Astrocyte (in vitro differentiated cells and primary cell): ENCODE measurements around the gene NPRL2. TPM values are rescaled to one million over a fixed set of nuclear protein-coding genes. Genes with fewer than 3 reads are reported as not detected.

Source experiments
- DNase-seq: peaks from one replicate; pipeline ENCODE4 v3.0.0-alpha.2; 2010; ENCODE audit warnings: low read depth
- FAIRE-seq: peaks from 2 replicates; lab custom pipeline; 2011; peaks lifted over from hg19 to GRCh38; lab: Jason Lieb, UNC
- H2AFZ ChIP-seq: 2 replicates; pipeline ENCODE4 v1.6.0; 2012; ENCODE audit warnings: low read depth, low read length, inconsistent platforms
- H3K27ac ChIP-seq: 2 replicates; pipeline ENCODE4 v1.5.1; 2011; ENCODE audit warnings: low read depth, low read length, inconsistent platforms
- H3K27me3 ChIP-seq: 2 replicates; pipeline ENCODE4 v1.6.0; 2011; ENCODE audit warnings: low read length, inconsistent platforms; ENCODE audit not compliant: insufficient read depth
- H3K36me3 ChIP-seq: 2 replicates; pipeline ENCODE4 v1.5.1; 2011; ENCODE audit warnings: low read length, inconsistent platforms; ENCODE audit not compliant: insufficient read depth
- H3K4me1 ChIP-seq: 2 replicates; pipeline ENCODE4 v1.5.1; 2011; ENCODE audit warnings: low read length, inconsistent platforms; ENCODE audit not compliant: insufficient read depth
- H3K4me2 ChIP-seq: 2 replicates; pipeline ENCODE4 v1.6.0; 2012; ENCODE audit warnings: low read length, inconsistent platforms
- H3K4me3 ChIP-seq: 2 replicates; pipeline ENCODE4 v1.5.1; 2011; ENCODE audit warnings: low read depth, mild to moderate bottlenecking, low read length, inconsistent platforms; ENCODE audit not compliant: insufficient read depth
- H3K79me2 ChIP-seq: 2 replicates; pipeline ENCODE4 v1.6.0; 2012; ENCODE audit warnings: mild to moderate bottlenecking, low read length, inconsistent platforms; ENCODE audit not compliant: insufficient read depth
- H3K9ac ChIP-seq: 2 replicates; pipeline ENCODE4 v1.6.0; 2012; ENCODE audit warnings: mild to moderate bottlenecking, low read length, inconsistent platforms
- H3K9me3 ChIP-seq: 2 replicates; pipeline ENCODE4 v1.5.1; 2012; ENCODE audit warnings: low read depth, mild to moderate bottlenecking, low read length, inconsistent platforms; ENCODE audit not compliant: insufficient read depth
- H4K20me1 ChIP-seq: 2 replicates; pipeline ENCODE4 v1.6.0; 2012; ENCODE audit warnings: low read length, inconsistent platforms; ENCODE audit not compliant: insufficient read depth
- H3K27ac Mint-ChIP-seq: one replicate; pipeline ENCODE4 v1.8.0; 2021; ENCODE audit warnings: mild to moderate bottlenecking, mixed read lengths; ENCODE audit not compliant: unreplicated experiment
- H3K27me3 Mint-ChIP-seq: one replicate; pipeline ENCODE4 v1.8.0; 2021; ENCODE audit warnings: low read depth, mixed read lengths; ENCODE audit not compliant: unreplicated experiment
- H3K36me3 Mint-ChIP-seq: one replicate; pipeline ENCODE4 v1.8.0; 2021; ENCODE audit warnings: low read depth, mixed read lengths; ENCODE audit not compliant: unreplicated experiment
- H3K4me1 Mint-ChIP-seq: one replicate; pipeline ENCODE4 v1.8.0; 2021; ENCODE audit warnings: low read depth, mixed read lengths; ENCODE audit not compliant: unreplicated experiment
- H3K4me3 Mint-ChIP-seq: one replicate; pipeline ENCODE4 v1.8.0; 2021; ENCODE audit warnings: mild to moderate bottlenecking, moderate library complexity, mixed read lengths; ENCODE audit not compliant: unreplicated experiment
- H3K9me3 Mint-ChIP-seq: one replicate; pipeline ENCODE4 v1.8.0; 2021; ENCODE audit warnings: mild to moderate bottlenecking, mixed read lengths; ENCODE audit not compliant: unreplicated experiment
- EZH2 ChIP-seq: IDR thresholded peaks from 2 replicates; pipeline ENCODE4 v1.6.1; 2012; ENCODE audit warnings: mild to moderate bottlenecking, low read length, inconsistent platforms; ENCODE audit not compliant: insufficient read depth
- total RNA-seq: library from RNA; stranded (reverse); gene quantifications from 2 replicates; pipeline ENCODE4 v1.2.1, GENCODE V29; 2021
- TF ChIP-seq, protein P1 (sequence below): IDR thresholded peaks from 2 replicates; pipeline ENCODE4 v1.5.1; 2011; ENCODE audit warnings: low read depth, mild to moderate bottlenecking, inconsistent platforms, low read length, moderate library complexity; ENCODE audit not compliant: insufficient read depth

NPRL2 gene
- total RNA-seq, 1 donor from 2014 or later: 15.7 TPM

GRCh38 chr3:50297384-50297775 lies 53.2 kb downstream of the NPRL2 start:
- Mint-ChIP-seq H3K27ac (no peak overlapping the region), H3K27me3 (no peaks in the 10 kb centered on the region), H3K4me1 (peaks cover 11% of the 10 kb centered on the region), H3K9me3 (no peaks in the 10 kb centered on the region), H3K36me3 (no peaks in the 10 kb centered on the region), H3K4me3 (no peak overlapping the region)
- FAIRE-seq: no peak
- no peak overlapping the region for H2AFZ ChIP-seq
- no peak overlapping the region for H3K9ac ChIP-seq
- peaks cover 7% of the 10 kb centered on the region for H3K79me2 ChIP-seq
- no peak overlapping the region for H3K27ac ChIP-seq
- no peaks in the 10 kb centered on the region for H3K9me3 ChIP-seq
- peaks cover 22% of the 10 kb centered on the region for H3K4me1 ChIP-seq
- TF ChIP-seq EZH2: no peak
- TF ChIP-seq, protein P1, sequence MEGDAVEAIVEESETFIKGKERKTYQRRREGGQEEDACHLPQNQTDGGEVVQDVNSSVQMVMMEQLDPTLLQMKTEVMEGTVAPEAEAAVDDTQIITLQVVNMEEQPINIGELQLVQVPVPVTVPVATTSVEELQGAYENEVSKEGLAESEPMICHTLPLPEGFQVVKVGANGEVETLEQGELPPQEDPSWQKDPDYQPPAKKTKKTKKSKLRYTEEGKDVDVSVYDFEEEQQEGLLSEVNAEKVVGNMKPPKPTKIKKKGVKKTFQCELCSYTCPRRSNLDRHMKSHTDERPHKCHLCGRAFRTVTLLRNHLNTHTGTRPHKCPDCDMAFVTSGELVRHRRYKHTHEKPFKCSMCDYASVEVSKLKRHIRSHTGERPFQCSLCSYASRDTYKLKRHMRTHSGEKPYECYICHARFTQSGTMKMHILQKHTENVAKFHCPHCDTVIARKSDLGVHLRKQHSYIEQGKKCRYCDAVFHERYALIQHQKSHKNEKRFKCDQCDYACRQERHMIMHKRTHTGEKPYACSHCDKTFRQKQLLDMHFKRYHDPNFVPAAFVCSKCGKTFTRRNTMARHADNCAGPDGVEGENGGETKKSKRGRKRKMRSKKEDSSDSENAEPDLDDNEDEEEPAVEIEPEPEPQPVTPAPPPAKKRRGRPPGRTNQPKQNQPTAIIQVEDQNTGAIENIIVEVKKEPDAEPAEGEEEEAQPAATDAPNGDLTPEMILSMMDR: no peak
- DNase-seq: no peak
- no peak overlapping the region for H3K4me3 ChIP-seq
- H3K27me3 ChIP-seq: no peaks in the 10 kb centered on the region
- H3K4me2 ChIP-seq: no peak overlapping the region
- H4K20me1 ChIP-seq: no peaks in the 10 kb centered on the region
- H3K36me3 ChIP-seq: no peaks in the 10 kb centered on the region

Other genes starting within 250 kb of the NPRL2 start
- 5.1 and 6.6 TPM in 2 replicates for gene SEMA3F, start 195.5 kb downstream of the NPRL2 start, total RNA-seq
- not detected in 2 replicates for gene GNAT1, start 159.2 kb downstream of the NPRL2 start, total RNA-seq
- gene SLC38A3, start 145.5 kb downstream of the NPRL2 start, total RNA-seq: 0.68 and 1.9 TPM in 2 replicates
- gene GNAI2, start 114.6 kb downstream of the NPRL2 start, total RNA-seq: 380 and 381 TPM in 2 replicates
- 4.9 and 5.9 TPM in 2 replicates for gene SEMA3B, start 81.6 kb downstream of the NPRL2 start, total RNA-seq
- 0.30 TPM in 1 of 2 replicates, not detected in the other for gene LSMEM2, start 71.7 kb downstream of the NPRL2 start, total RNA-seq
- 59.2 and 66.8 TPM in 2 replicates for gene IFRD2, start 58.3 kb downstream of the NPRL2 start, total RNA-seq
- 6.3 and 6.9 TPM in 2 replicates for gene HYAL3, start 51.4 kb downstream of the NPRL2 start, total RNA-seq
- gene NAA80, start 51.4 kb downstream of the NPRL2 start, total RNA-seq: 6.3 and 7.0 TPM in 2 replicates
- gene HYAL1, start 47.2 kb downstream of the NPRL2 start, total RNA-seq: 0.27 and 0.46 TPM in 2 replicates
- 42.9 and 45.8 TPM in 2 replicates for gene HYAL2, start 28.0 kb downstream of the NPRL2 start, total RNA-seq
- 39.5 and 41.4 TPM in 2 replicates for gene TUSC2, start 22.6 kb downstream of the NPRL2 start, total RNA-seq
- gene RASSF1, start 9.9 kb downstream of the NPRL2 start, total RNA-seq: 19.5 and 26.5 TPM in 2 replicates
- gene ZMYND10, start 5.0 kb downstream of the NPRL2 start, total RNA-seq: 0.39 and 0.55 TPM in 2 replicates
- gene CYB561D2, start 87 bp upstream of the NPRL2 start, total RNA-seq: 18.9 and 19.4 TPM in 2 replicates
- 48.7 and 49.8 TPM in 2 replicates for gene TMEM115, start 8.7 kb upstream of the NPRL2 start, total RNA-seq
- gene CACNA2D2, start 152.9 kb upstream of the NPRL2 start, total RNA-seq: 0.31 and 1.00 TPM in 2 replicates
- 7.2 and 8.0 TPM in 2 replicates for gene C3orf18, start 217.0 kb upstream of the NPRL2 start, total RNA-seq
- 13.6 and 15.7 TPM in 2 replicates for gene HEMK1, start 218.7 kb upstream of the NPRL2 start, total RNA-seq